Parathyroid adenoma (tissue), 2 donors: ENCODE results near the gene SSPN.

ENCODE experiments used
- H2AFZ ChIP-seq: fragments of 300-600 bp; sonication (generic); one replicate; pipeline ENCODE4 v1.7.0; 2017; ENCODE audit warnings: antibody characterized with exemption, mild to moderate bottlenecking
- H3K27ac ChIP-seq: fragments of 300-600 bp; sonication (generic); one replicate; pipeline ENCODE4 v1.7.0; 2017
- H3K27me3 ChIP-seq: fragments of 300-600 bp; sonication (generic); one replicate; pipeline ENCODE4 v1.7.0; 2017; ENCODE audit warnings: low read length; ENCODE audit not compliant: control insufficient read depth, insufficient read depth
- H3K36me3 ChIP-seq: fragments of 300-600 bp; sonication (generic); one replicate; pipeline ENCODE4 v1.7.0; 2017; ENCODE audit warnings: low read length; ENCODE audit not compliant: control insufficient read depth, insufficient read depth
- H3K4me1 ChIP-seq: fragments of 300-600 bp; sonication (generic); one replicate; pipeline ENCODE4 v1.7.0; 2017; ENCODE audit warnings: control low read depth
- H3K4me2 ChIP-seq: fragments of 300-600 bp; sonication (generic); one replicate; pipeline ENCODE4 v1.7.0; 2017; ENCODE audit warnings: low read length
- H3K4me3 ChIP-seq: fragments of 300-600 bp; sonication (generic); one replicate; pipeline ENCODE4 v1.7.0; 2017; ENCODE audit warnings: low read depth, low read length
- H3K79me2 ChIP-seq: fragments of 300-600 bp; sonication (generic); one replicate; pipeline ENCODE4 v1.7.0; 2017; ENCODE audit warnings: control low read depth
- H3K9ac ChIP-seq: fragments of 300-600 bp; sonication (generic); one replicate; pipeline ENCODE4 v1.7.0; 2017; ENCODE audit warnings: mild to moderate bottlenecking
- H3K9me3 ChIP-seq: fragments of 300-600 bp; sonication (generic); one replicate; pipeline ENCODE4 v1.7.0; 2017; ENCODE audit warnings: low read length; ENCODE audit not compliant: control insufficient read depth
- TF ChIP-seq, protein P1 (sequence below): fragments of 300-600 bp; sonication (generic); IDR thresholded peaks from one replicate; pipeline ENCODE4 v1.7.0; 2017; ENCODE audit warnings: antibody characterized with exemption, mild to moderate bottlenecking
- donor health status: primary hyperparathyroidism.

The SSPN gene

DNA sequence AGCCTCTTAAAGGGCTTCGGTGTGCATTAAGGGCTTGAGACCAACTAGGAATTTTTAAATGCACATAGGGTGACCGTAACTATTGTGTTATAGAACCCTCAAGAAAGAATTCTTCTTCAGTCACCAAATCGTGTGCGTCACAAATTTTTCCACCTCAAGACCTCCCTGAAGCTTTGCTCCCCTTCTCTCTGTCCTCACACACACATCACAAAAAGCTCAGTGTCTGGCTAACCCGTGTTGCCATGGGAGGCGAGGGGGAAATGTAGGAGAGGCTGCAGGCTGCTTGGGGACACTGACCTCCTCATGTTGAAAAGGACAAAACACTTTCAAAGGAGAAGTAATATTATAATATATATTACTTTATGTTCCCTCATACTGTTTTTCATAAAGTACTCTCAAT lies 10.6 kb downstream of the SSPN start:
- Histone ChIP-seq H3K4me1 (no peaks in the 10 kb centered on the region), H2AFZ (no peak overlapping the region), H3K4me2 (no peak overlapping the region), H3K9ac (no peak overlapping the region), H3K9me3 (no peaks in the 10 kb centered on the region), H3K79me2 (no peaks in the 10 kb centered on the region), H3K27ac (no peak overlapping the region), H3K36me3 (no peaks in the 10 kb centered on the region), H3K27me3 (no peaks in the 10 kb centered on the region), H3K4me3 (no peak overlapping the region)
- TF ChIP-seq, protein P1, sequence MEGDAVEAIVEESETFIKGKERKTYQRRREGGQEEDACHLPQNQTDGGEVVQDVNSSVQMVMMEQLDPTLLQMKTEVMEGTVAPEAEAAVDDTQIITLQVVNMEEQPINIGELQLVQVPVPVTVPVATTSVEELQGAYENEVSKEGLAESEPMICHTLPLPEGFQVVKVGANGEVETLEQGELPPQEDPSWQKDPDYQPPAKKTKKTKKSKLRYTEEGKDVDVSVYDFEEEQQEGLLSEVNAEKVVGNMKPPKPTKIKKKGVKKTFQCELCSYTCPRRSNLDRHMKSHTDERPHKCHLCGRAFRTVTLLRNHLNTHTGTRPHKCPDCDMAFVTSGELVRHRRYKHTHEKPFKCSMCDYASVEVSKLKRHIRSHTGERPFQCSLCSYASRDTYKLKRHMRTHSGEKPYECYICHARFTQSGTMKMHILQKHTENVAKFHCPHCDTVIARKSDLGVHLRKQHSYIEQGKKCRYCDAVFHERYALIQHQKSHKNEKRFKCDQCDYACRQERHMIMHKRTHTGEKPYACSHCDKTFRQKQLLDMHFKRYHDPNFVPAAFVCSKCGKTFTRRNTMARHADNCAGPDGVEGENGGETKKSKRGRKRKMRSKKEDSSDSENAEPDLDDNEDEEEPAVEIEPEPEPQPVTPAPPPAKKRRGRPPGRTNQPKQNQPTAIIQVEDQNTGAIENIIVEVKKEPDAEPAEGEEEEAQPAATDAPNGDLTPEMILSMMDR = no peak

DNA sequence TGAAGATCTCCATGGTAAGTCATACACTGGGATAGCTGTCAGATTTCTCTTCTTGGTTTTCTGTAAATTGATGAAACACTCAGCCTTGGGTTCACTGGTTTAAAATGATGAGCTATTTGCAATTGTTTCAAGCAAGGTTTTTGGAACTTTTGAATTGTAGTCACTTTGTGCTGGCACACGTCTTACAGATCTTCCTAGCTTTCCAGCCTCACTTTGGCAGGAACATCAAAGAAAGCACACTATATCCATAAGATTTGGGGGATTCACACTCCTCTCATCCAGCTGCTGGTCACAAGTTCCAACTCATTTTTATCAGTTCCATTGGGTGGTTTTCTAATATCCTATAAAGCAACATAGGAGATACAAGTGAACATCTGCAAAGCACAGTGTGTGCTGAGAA lies 16.0 kb downstream of the SSPN start:
- TF ChIP-seq, protein P1 = no peak
- H3K27ac ChIP-seq = no peak overlapping the region
- no peak overlapping the region for H3K4me3 ChIP-seq
- no peaks in the 10 kb centered on the region for H3K36me3 ChIP-seq
- no peak overlapping the region for H3K4me2 ChIP-seq
- no peaks in the 10 kb centered on the region for H3K27me3 ChIP-seq
- no peaks in the 10 kb centered on the region for H3K79me2 ChIP-seq
- no peak overlapping the region for H3K9ac ChIP-seq
- H2AFZ ChIP-seq = no peak overlapping the region
- no peaks in the 10 kb centered on the region for H3K4me1 ChIP-seq
- no peaks in the 10 kb centered on the region for H3K9me3 ChIP-seq

DNA sequence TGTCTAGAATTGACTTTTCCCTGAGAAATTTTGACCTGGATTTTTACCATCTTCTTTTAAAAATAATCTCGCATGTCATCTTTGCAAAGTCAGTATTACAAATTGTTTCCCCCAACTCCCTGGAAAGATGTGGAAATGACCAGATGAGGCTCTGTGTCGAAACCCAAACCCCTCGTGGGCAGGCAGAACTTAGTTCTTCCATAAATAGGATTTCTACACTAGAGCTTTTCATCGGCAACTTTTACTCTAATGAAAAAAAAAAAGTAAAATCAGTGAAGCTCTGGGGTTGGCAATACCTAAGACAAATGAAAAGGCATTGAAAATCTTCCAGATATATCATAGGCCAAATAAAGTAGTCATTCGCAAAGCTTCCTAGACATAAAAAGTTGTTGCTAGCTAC lies 17.0 kb downstream of the SSPN start:
- H3K27ac ChIP-seq = no peak overlapping the region
- no peaks in the 10 kb centered on the region for H3K36me3 ChIP-seq
- H2AFZ ChIP-seq = no peak overlapping the region
- TF ChIP-seq, protein P1 = no peak
- no peak overlapping the region for H3K9ac ChIP-seq
- H3K4me1 ChIP-seq = no peaks in the 10 kb centered on the region
- no peaks in the 10 kb centered on the region for H3K79me2 ChIP-seq
- H3K4me3 ChIP-seq = no peak overlapping the region
- no peak overlapping the region for H3K4me2 ChIP-seq
- no peaks in the 10 kb centered on the region for H3K9me3 ChIP-seq
- H3K27me3 ChIP-seq = no peaks in the 10 kb centered on the region

DNA sequence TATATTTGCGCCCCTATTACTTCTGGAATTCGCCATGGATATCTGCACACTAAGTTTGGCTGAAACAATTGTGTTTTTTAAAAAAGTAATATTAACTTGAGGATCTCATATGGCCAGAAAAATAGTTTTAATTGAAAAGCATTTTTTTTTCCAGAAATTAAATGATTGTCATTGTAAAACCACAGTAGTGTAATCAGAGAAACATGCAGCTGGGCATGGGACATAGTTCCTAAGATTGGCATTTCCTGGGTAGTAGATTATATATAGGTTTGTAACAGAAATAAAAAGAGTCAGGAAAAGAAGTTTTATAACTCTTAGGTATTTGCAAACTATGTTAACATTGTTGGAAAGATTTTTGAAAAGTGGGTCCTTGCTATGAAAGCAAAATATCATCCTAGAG lies 17.6 kb downstream of the SSPN start:
- H3K4me3 ChIP-seq = no peak overlapping the region
- H3K27me3 ChIP-seq = no peaks in the 10 kb centered on the region
- H3K9ac ChIP-seq = no peak overlapping the region
- no peaks in the 10 kb centered on the region for H3K36me3 ChIP-seq
- TF ChIP-seq, protein P1 = no peak
- no peaks in the 10 kb centered on the region for H3K4me1 ChIP-seq
- H3K79me2 ChIP-seq = no peaks in the 10 kb centered on the region
- H3K9me3 ChIP-seq = no peaks in the 10 kb centered on the region
- H3K4me2 ChIP-seq = no peak overlapping the region
- no peak overlapping the region for H3K27ac ChIP-seq
- H2AFZ ChIP-seq = no peak overlapping the region

DNA sequence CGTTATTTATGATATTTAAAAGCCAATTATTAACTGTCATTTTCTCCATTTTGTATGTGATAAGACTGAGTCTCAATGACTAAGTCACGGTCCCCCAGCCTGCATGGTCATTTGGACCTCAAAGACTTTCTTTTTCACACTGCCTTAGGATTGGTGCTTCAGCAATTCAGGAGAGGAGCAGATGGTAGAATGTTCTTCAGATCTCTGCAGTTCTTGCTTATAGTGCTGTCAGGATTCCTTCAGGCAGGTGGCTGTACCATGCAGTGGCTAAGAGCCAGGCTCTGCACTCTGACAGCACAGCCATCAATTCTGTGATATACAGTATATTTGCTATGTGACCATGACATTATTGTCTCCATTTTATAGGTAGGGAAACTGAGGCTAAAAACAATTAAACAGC lies 18.7 kb downstream of the SSPN start:
- no peak overlapping the region for H3K4me2 ChIP-seq
- TF ChIP-seq, protein P1 = no peak

More for the DNA sequence above, 18.7 kb downstream of the SSPN start:
- no peaks in the 10 kb centered on the region for H3K4me1 ChIP-seq
- no peak overlapping the region for H2AFZ ChIP-seq
- H3K36me3 ChIP-seq = no peaks in the 10 kb centered on the region
- H3K4me3 ChIP-seq = no peak overlapping the region
- H3K9me3 ChIP-seq = no peaks in the 10 kb centered on the region
- no peaks in the 10 kb centered on the region for H3K27me3 ChIP-seq
- no peak overlapping the region for H3K27ac ChIP-seq
- H3K79me2 ChIP-seq = no peaks in the 10 kb centered on the region
- H3K9ac ChIP-seq = no peak overlapping the region
